ENCODE results near the gene GRIN2C. TPM values are rescaled to one million over a fixed set of nuclear protein-coding genes. Genes with fewer than 3 reads are reported as not detected.
A peak's percentile ranks its signal among the peaks of the same experiment; 100 is the strongest.
"Not testable (repeated sequence)": the region's sequence is repeated elsewhere in the genome, so short reads cannot be mapped to it uniquely, and the experiment has no call there.

Gene GRIN2C
- 4.8 and 5.2 TPM in 2 replicates for total RNA-seq (2022)
- Bru-seq, nascent RNA, result percentile 46 among the genes with signal in this experiment
- BruChase-seq, experiment 1, labeled RNA remaining after a 2-hour chase, result percentile 45 among the genes with signal in this experiment
- percentile 45 among the genes with signal in this experiment for BruChase-seq, experiment 2, labeled RNA remaining after a 6-hour chase
- long read RNA-seq, partial matches to known transcripts, result 2 of 8 reads
- long read RNA-seq, other reads (novel, unspliced or antisense), result 6 of 8 reads

DNA sequence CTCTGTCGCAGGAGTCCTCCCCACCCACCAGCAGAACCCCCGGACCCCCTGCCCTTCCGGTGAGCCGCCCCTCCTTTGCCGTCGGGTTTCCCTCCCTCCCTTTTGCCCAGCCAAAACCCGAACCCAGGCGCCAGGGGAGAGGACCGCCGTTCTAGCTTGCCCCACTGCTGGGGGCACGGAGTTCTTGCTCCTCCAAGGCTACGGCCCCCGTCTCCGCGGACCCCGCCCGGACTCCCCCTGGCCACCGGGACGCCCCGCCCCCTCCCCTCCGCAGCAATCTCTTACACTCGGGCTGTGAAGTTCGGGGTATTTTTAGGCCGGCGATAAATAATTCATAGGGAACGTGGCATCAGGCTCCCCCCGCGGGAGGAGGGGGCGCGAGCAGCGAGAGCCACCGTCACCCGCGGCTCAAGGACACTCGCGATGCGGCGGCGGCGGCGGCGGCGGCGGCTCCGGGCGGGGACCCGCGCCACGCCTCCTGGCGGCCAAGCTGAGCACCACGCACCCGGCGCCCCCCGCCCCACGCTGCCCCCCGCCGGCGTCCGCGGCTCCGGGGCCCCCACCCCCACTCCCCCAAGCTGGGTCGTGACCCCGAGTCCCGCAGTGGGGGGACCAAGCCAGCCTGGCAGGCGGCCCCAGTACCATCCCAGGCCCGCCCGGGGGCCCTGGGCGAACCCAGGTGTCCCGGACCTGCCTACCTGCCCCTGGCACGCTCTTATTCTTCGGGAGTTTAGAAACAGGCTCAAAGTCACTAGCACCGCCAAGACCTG is at the start of gene GRIN2C:
Gene GRIN2C (minus strand): TSS at position 427 of the 770 bp plus-strand sequence. CDS start 4,793 bp downstream, outside the sequence.
- Mint-ChIP-seq H3K27me3 (ENCODE audit: insufficient read depth, unreplicated experiment) (peaks cover 33% of the 10 kb centered on the region), H3K9me3 (ENCODE audit: unreplicated experiment) (no peaks in the 10 kb centered on the region), H3K4me3 (ENCODE audit: unreplicated experiment) (peak within 1 kb of the TSS; percentile 56), H3K36me3 (ENCODE audit: insufficient read depth, unreplicated experiment) (peaks cover 17% of the 10 kb centered on the region), H3K27ac (ENCODE audit: unreplicated experiment) (no peak within 1 kb of the TSS), H3K4me1 (ENCODE audit: low read depth, unreplicated experiment) (peaks cover 8% of the 10 kb centered on the region)
- intact Hi-C loops (cut with micrococcal nuclease; ENCODE audit: unreplicated experiment), result loop anchor here (10.0 kb wide), 1 partner anchor 205 kb away; no protein-coding TSS in a partner anchor
- H3K27me3 ChIP-seq (replicated peaks; ENCODE audit: control insufficient read depth, insufficient read depth, low read length), result peaks cover 13% of the 10 kb centered on the region
- peaks cover 3% of the 10 kb centered on the region; the same call in 1 of the 2 replicates for H3K36me3 ChIP-seq (ENCODE audit: control insufficient read depth, insufficient read depth, low read length)
- CTCF ChIA-PET, result interaction anchor here (0.7 to 4.9 kb wide), 5 partner anchors 8 to 122 kb away, joined by 3 to 43 read pairs (median 5); no protein-coding TSS in a partner anchor
- DNase-seq, result peak in 1 of 2 experiments; percentile 56
- TF ChIP-seq, protein P1, sequence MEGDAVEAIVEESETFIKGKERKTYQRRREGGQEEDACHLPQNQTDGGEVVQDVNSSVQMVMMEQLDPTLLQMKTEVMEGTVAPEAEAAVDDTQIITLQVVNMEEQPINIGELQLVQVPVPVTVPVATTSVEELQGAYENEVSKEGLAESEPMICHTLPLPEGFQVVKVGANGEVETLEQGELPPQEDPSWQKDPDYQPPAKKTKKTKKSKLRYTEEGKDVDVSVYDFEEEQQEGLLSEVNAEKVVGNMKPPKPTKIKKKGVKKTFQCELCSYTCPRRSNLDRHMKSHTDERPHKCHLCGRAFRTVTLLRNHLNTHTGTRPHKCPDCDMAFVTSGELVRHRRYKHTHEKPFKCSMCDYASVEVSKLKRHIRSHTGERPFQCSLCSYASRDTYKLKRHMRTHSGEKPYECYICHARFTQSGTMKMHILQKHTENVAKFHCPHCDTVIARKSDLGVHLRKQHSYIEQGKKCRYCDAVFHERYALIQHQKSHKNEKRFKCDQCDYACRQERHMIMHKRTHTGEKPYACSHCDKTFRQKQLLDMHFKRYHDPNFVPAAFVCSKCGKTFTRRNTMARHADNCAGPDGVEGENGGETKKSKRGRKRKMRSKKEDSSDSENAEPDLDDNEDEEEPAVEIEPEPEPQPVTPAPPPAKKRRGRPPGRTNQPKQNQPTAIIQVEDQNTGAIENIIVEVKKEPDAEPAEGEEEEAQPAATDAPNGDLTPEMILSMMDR (IDR thresholded peaks at IDR 0.05; ENCODE audit: insufficient read depth in 1 of 2, low read depth in 1 of 2, low read length in 1 of 2, severe bottlenecking in 1 of 2, unreplicated experiment in 1 of 2), result peak in 1 of 2 experiments; percentile 49
- H3K4me1 ChIP-seq, result peaks cover 32% of the 10 kb centered on the region
- POLR2A ChIA-PET, result interaction anchor here (0.6 kb wide), 1 partner anchor 12 kb away, joined by 4 read pairs; no protein-coding TSS in a partner anchor
- H3K4me3 ChIP-seq (ENCODE audit: low read depth, low read length), result peak within 1 kb of the TSS; percentile 34
- no peaks in the 10 kb centered on the region for H3K9me3 ChIP-seq
- BruUV-seq (replicated peaks), result no TSS peak

DNA sequence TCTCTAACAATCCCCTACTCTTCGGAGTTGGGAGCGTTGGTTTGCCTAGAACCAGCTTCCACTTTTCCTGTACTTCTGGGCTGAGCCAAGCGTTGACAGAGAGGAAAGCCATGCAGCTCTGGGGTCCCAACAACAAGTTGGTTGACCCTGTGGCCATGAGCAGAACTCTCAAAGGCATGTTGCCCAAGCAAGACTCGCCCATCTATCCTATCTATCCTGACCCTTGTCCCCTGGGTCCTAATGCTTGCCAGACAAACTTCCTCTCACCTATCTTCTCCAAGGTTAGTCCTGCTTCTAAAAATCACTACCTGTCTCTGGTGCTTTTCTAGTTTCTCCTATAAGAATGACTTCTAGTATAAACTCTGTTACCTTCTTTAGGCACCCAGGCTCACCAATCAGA is 49.4 kb upstream of the GRIN2C start:
- H3K36me3 ChIP-seq (ENCODE audit: control insufficient read depth, insufficient read depth, low read length); intact Hi-C loops (cut with micrococcal nuclease; ENCODE audit: unreplicated experiment); POLR2A ChIA-PET; H3K27me3 Mint-ChIP-seq (ENCODE audit: insufficient read depth, unreplicated experiment); BruUV-seq (replicated peaks); H3K27me3 ChIP-seq (replicated peaks; ENCODE audit: control insufficient read depth, insufficient read depth, low read length); H3K4me3 ChIP-seq (ENCODE audit: low read depth, low read length); H3K4me3 Mint-ChIP-seq (ENCODE audit: unreplicated experiment); H3K27ac Mint-ChIP-seq (ENCODE audit: unreplicated experiment); DNase-seq; H3K9me3 ChIP-seq; CTCF ChIA-PET; H3K9me3 Mint-ChIP-seq (ENCODE audit: unreplicated experiment): not testable (repeated sequence)
- Mint-ChIP-seq H3K36me3 (ENCODE audit: insufficient read depth, unreplicated experiment) (peaks cover 15% of the 10 kb centered on the region), H3K4me1 (ENCODE audit: low read depth, unreplicated experiment) (peaks cover 25% of the 10 kb centered on the region)
- peaks cover 32% of the 10 kb centered on the region for H3K4me1 ChIP-seq

- no peak overlapping the region for H3K4me3 ChIP-seq (ENCODE audit: low read depth, low read length)
- ChIA-PET CTCF (interaction anchor here (1.1 kb wide), 1 partner anchor 17 kb away, joined by 3 read pairs; no protein-coding TSS in a partner anchor), POLR2A (interaction anchor here (1.6 kb wide), 1 partner anchor 34 kb away, joined by 16 read pairs; the partner anchor contains the start of gene FDXR)
- Mint-ChIP-seq H3K27ac (ENCODE audit: unreplicated experiment) (no peak overlapping the region), H3K4me1 (ENCODE audit: low read depth, unreplicated experiment) (peaks cover 20% of the 10 kb centered on the region), H3K36me3 (ENCODE audit: insufficient read depth, unreplicated experiment) (peaks cover 12% of the 10 kb centered on the region), H3K4me3 (ENCODE audit: unreplicated experiment) (no peak overlapping the region), H3K9me3 (ENCODE audit: unreplicated experiment) (no peaks in the 10 kb centered on the region), H3K27me3 (ENCODE audit: insufficient read depth, unreplicated experiment) (no peaks in the 10 kb centered on the region)
- no TSS peak for BruUV-seq (replicated peaks)
- H3K27me3 ChIP-seq (replicated peaks; ENCODE audit: control insufficient read depth, insufficient read depth, low read length), result no peaks in the 10 kb centered on the region
- DNase-seq, result no peak
- intact Hi-C loops (cut with micrococcal nuclease; ENCODE audit: unreplicated experiment), result no loop called here
- TF ChIP-seq, protein P1 (IDR thresholded peaks at IDR 0.05; ENCODE audit: insufficient read depth in 1 of 2, low read depth in 1 of 2, low read length in 1 of 2, severe bottlenecking in 1 of 2, unreplicated experiment in 1 of 2), result no peak
- H3K4me1 ChIP-seq, result peaks cover 30% of the 10 kb centered on the region
- no peaks in the 10 kb centered on the region for H3K36me3 ChIP-seq (ENCODE audit: control insufficient read depth, insufficient read depth, low read length)
- peaks cover 4% of the 10 kb centered on the region; the same call in 1 of the 2 replicates for H3K9me3 ChIP-seq
Measured at GRCh38 chr17:74907012-74907411, 47.3 kb upstream of the GRIN2C start.

GRCh38 chr17:74906214-74906793 is 46.6 kb upstream of the GRIN2C start:
- H3K27me3 ChIP-seq (replicated peaks; ENCODE audit: control insufficient read depth, insufficient read depth, low read length); H3K4me3 ChIP-seq (ENCODE audit: low read depth, low read length); H3K9me3 ChIP-seq; H3K27ac Mint-ChIP-seq (ENCODE audit: unreplicated experiment); H3K27me3 Mint-ChIP-seq (ENCODE audit: insufficient read depth, unreplicated experiment); H3K36me3 ChIP-seq (ENCODE audit: control insufficient read depth, insufficient read depth, low read length); H3K4me3 Mint-ChIP-seq (ENCODE audit: unreplicated experiment); H3K9me3 Mint-ChIP-seq (ENCODE audit: unreplicated experiment); intact Hi-C loops (cut with micrococcal nuclease; ENCODE audit: unreplicated experiment); BruUV-seq (replicated peaks): not testable (repeated sequence)
- H3K4me1 ChIP-seq, result peaks cover 23% of the 10 kb centered on the region
- peaks cover 12% of the 10 kb centered on the region for H3K36me3 Mint-ChIP-seq (ENCODE audit: insufficient read depth, unreplicated experiment)
- ChIA-PET POLR2A (interaction anchor here (0.6 to 1.6 kb wide), 2 partner anchors 33 to 160 kb away, joined by 3 to 16 read pairs; partner anchors contain the start of gene FDXR), CTCF (interaction anchor here (0.6 to 1.4 kb wide), 6 partner anchors 15 to 249 kb away, joined by 3 to 4 read pairs (median 3); partner anchors contain the start of gene FDXR)
- peak; percentile 25 to 57 for DNase-seq
- H3K4me1 Mint-ChIP-seq (ENCODE audit: low read depth, unreplicated experiment), result peaks cover 19% of the 10 kb centered on the region

All from Caco-2 (cell line).